Naive thymus-derived CD8-positive, alpha-beta T cell (primary cell): ENCODE results near the gene ERBB4. TPM values are rescaled to one million over a fixed set of nuclear protein-coding genes. Genes with fewer than 3 reads are reported as not detected.
"Not testable (repeated sequence)": the region's sequence is repeated elsewhere in the genome, so short reads cannot be mapped to it uniquely, and the experiment has no call there.

Source experiments
- ATAC-seq, 2 donors: fragments of 150-1000 bp; cut with Tn5 transposase in 1 of 2; sonication (Bioruptor Pico), chemical (Tn5 transposase) in 1 of 2; 1 replicate in 1 of 2; 2 replicates in 1 of 2; pipeline ENCODE4 v1.10.0; 2021; ENCODE audit warnings: mild to moderate bottlenecking in 2 of 2, moderate library complexity in 2 of 2
- POLR2A ChIA-PET: fragments of 350-600 bp; sonication (Branson Sonifier 250); formaldehyde crosslinking; loops from one replicate; lab custom pipeline; 2021; ENCODE audit warnings: antibody characterized with exemption; lab: Charles Lee
- DNase-seq, 10 donors: peaks; one replicate each; pipeline versions ENCODE4 v3.0.0 to v3.0.0-alpha.2; 2020 to 2022
- H3K27ac Mint-ChIP-seq, 10 donors: one replicate each; pipeline ENCODE4 v1.8.0; 2020 to 2022; ENCODE audit warnings: mild to moderate bottlenecking in 10 of 10, mixed read lengths in 10 of 10, moderate library complexity in 4 of 10, inconsistent platforms in 1 of 10
- H3K27me3 Mint-ChIP-seq, 5 donors: one replicate each; pipeline ENCODE4 v1.8.0; 2021 to 2022; ENCODE audit warnings: mixed read lengths in 5 of 5
- H3K36me3 Mint-ChIP-seq, 3 donors: one replicate each; pipeline ENCODE4 v1.8.0; 2020 to 2022; ENCODE audit warnings: mixed read lengths in 3 of 3, mild to moderate bottlenecking in 2 of 3, inconsistent platforms in 1 of 3
- H3K4me1 Mint-ChIP-seq, 4 donors: one replicate each; pipeline ENCODE4 v1.8.0; 2021 to 2022; ENCODE audit warnings: mixed read lengths in 4 of 4
- H3K4me3 Mint-ChIP-seq, 10 donors: one replicate each; pipeline ENCODE4 v1.8.0; 2020 to 2022; ENCODE audit warnings: mild to moderate bottlenecking in 10 of 10, mixed read lengths in 10 of 10, moderate library complexity in 6 of 10, inconsistent platforms in 1 of 10
- H3K9me3 Mint-ChIP-seq, 9 donors: one replicate each; pipeline ENCODE4 v1.8.0; 2020 to 2022; ENCODE audit warnings: mixed read lengths in 9 of 9, mild to moderate bottlenecking in 3 of 9, inconsistent platforms in 1 of 9, moderate library complexity in 1 of 9
- polyA plus RNA-seq, 3 donors: library from polyadenylated mRNA; unstranded; fragments of 300-500 nt; fragmentation: Illumina TruSeq; gene quantifications; one replicate each; pipeline ENCODE4 v1.2.3, GENCODE V29; 2021
- total RNA-seq, 8 experiments: library from RNA in 2 of 8; stranded (reverse) in 2 of 8; gene quantifications; one replicate each; pipeline ENCODE4 v1.2.3 and lab custom pipeline; 2021 to 2026

ERBB4 gene
- total and polyA plus RNA-seq, 5 experiments from 2014 or later = not detected

GRCh38 chr2:212517693-212518092 lies 20.9 kb downstream of the ERBB4 start:
- DNase-seq (no peak), ATAC-seq (no peak)
- H3K27me3 Mint-ChIP-seq = peaks cover 0 to 2% (median 0%) of the 10 kb centered on the region in 5 donors
- no peak overlapping the region for H3K4me3 Mint-ChIP-seq
- peaks cover 0 to 2% (median 0%) of the 10 kb centered on the region in 9 donors for H3K9me3 Mint-ChIP-seq
- POLR2A ChIA-PET = no interaction called here
- no peak overlapping the region for H3K27ac Mint-ChIP-seq
- H3K4me1 Mint-ChIP-seq = no peaks in the 10 kb centered on the region
- no peaks in the 10 kb centered on the region for H3K36me3 Mint-ChIP-seq

DNA sequence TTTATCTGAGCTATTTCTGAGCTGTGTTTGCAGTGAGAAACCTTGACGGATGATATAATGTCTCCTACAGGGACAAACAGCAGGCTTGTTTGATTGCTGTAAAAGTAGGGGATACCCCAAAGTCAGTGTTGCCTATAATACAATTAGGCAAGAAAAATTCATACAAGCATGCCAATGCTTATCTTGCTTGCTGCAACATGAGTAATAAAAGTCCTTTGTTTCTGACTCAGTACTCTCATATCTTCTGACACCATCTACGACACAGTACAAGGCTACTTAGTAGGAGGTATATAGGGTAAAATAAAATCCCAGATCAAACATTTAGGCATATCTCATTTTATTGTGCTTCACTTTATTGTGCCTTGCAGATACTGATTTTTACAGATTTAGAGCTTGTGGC lies 33.0 kb downstream of the ERBB4 start:
- Mint-ChIP-seq H3K4me3 (no peak overlapping the region), H3K36me3 (no peaks in the 10 kb centered on the region), H3K4me1 (no peaks in the 10 kb centered on the region), H3K27me3 (no peaks in the 10 kb centered on the region), H3K9me3 (peaks cover 0 to 7% (median 0%) of the 10 kb centered on the region in 9 donors), H3K27ac (no peak overlapping the region)
- POLR2A ChIA-PET = no interaction called here
- ATAC-seq = no peak
- no peak for DNase-seq

DNA sequence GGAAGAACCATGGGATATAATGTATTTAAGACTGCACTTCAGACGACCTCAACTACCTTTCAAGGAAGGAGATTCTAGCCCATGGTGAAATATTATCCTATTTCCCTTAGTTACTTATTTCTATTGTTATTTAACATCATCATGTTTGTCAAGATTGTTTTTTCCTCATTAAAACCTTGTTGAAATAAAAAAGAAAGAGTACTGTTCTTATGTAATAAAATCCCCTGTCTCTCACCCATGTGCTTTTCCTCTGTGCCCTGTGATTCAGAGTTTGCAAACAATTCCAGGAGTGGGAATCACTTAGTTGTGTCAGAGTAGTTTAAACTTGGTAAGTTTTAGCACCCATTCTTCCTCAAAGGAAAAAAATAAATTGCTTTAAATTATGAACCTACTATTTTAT lies 43.6 kb downstream of the ERBB4 start:
- no peak for ATAC-seq
- DNase-seq = no peak
- POLR2A ChIA-PET = no interaction called here

DNA sequence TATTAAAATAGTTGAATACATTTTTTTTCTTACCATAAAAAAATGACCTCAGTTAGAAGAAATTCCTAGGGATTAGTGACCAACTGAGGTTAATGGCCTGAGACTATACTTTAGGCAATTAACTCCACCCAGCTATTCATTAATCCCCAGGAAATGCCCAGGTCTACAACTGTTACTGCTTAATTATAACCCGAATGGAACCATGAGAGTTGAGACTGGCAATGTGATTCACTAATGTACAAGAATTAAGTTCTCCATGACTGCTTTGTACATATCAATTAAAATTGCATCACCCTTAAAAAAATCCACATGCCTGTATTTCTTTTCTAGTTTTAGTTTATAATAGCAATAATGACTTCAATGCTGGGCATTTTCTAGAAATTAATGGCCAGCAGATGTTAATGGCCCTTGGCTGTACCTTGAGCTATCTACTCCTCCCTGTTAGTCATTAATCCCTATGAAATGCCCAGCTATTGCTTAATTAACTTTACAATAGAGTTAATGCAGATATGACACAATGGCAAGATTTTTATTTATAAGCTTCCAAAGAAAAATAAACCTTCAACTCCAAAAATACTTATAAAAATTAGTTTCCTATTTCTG lies 44.1 kb downstream of the ERBB4 start:
- H3K27ac Mint-ChIP-seq = no peak overlapping the region
- H3K4me3 Mint-ChIP-seq = no peak overlapping the region
- no peaks in the 10 kb centered on the region for H3K27me3 Mint-ChIP-seq
- no peaks in the 10 kb centered on the region for H3K9me3 Mint-ChIP-seq
- H3K4me1 Mint-ChIP-seq = no peaks in the 10 kb centered on the region
- ATAC-seq = no peak
- no peaks in the 10 kb centered on the region for H3K36me3 Mint-ChIP-seq
- DNase-seq = no peak
- POLR2A ChIA-PET = no interaction called here

More for the DNA sequence above, 43.6 kb downstream of the ERBB4 start:
- Mint-ChIP-seq H3K9me3 (no peaks in the 10 kb centered on the region), H3K27ac (no peak overlapping the region), H3K27me3 (no peaks in the 10 kb centered on the region), H3K4me1 (no peaks in the 10 kb centered on the region), H3K36me3 (no peaks in the 10 kb centered on the region), H3K4me3 (no peak overlapping the region)

DNA sequence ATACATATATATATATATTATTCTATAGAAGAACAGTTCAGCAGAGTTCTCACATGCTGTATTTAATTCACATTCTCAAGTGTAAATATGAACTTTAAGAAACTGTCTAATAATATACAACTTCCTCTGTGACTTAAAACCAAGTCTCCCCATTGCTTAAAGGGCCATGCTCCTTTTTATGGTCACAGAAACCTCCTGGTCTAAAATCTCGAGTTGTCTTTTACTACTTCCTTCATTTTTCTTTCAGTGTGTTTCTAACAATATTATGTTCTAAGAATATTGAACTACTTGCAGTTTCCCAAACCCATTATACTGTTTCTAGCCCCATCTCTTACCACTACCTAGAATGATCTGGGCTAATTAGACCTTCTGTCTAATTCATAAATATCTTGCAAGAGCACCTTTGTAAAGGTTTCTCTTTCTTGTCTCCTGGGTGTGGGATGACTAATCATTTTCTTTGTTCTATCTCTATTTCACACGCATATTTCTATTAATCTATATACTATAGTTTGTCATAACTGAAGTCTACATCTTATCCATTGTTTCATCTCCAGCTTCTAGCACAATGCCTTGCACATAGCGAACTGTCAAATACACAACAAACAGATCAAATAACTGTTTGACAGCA lies 48.8 kb downstream of the ERBB4 start:
- H3K27me3 Mint-ChIP-seq = peaks cover 0 to under 1% (median 0%) of the 10 kb centered on the region in 5 donors
- POLR2A ChIA-PET = no interaction called here
- H3K36me3 Mint-ChIP-seq = no peaks in the 10 kb centered on the region
- ATAC-seq (no peak), DNase-seq (no peak)
- H3K4me3 Mint-ChIP-seq = no peak overlapping the region
- H3K4me1 Mint-ChIP-seq = no peaks in the 10 kb centered on the region
- peaks cover 0 to 4% (median 0%) of the 10 kb centered on the region in 9 donors for H3K9me3 Mint-ChIP-seq
- peak overlapping the region in 1 of 10 donors; percentile 4 for H3K27ac Mint-ChIP-seq

GRCh38 chr2:212488611-212489010 lies 50.0 kb downstream of the ERBB4 start:
- Mint-ChIP-seq H3K27ac (no peak overlapping the region), H3K36me3 (no peaks in the 10 kb centered on the region), H3K4me3 (no peak overlapping the region), H3K9me3 (peaks cover 0 to 4% (median 0%) of the 10 kb centered on the region in 9 donors), H3K27me3 (peaks cover 0 to 4% (median 0%) of the 10 kb centered on the region in 5 donors), H3K4me1 (no peaks in the 10 kb centered on the region)
- POLR2A ChIA-PET = no interaction called here
- no peak for ATAC-seq
- DNase-seq = no peak

GRCh38 chr2:212484563-212485080 lies 54.0 kb downstream of the ERBB4 start:
- no peaks in the 10 kb centered on the region for H3K4me1 Mint-ChIP-seq

DNA sequence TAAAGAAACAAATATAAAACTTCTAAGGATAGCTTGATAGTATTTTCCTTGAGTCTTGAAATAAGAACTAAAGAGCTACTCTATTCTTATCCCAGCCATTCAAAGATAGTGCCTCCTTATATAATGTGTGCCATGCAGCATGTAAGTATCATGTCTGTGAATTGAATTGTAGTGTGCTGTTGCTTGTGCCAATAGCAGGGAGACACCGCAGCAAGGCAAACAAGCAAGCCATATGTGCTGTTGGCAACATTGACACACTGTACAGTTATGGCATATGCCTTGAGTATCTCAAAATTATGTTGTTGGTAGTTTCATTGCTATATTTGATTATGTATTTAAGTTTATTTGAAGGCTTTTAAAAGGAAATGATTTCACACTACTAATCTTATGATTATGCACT lies 58.2 kb downstream of the ERBB4 start:
- Mint-ChIP-seq H3K4me1 (no peaks in the 10 kb centered on the region), H3K9me3 (peaks cover 0 to 12% (median 0%) of the 10 kb centered on the region in 9 donors), H3K36me3 (no peaks in the 10 kb centered on the region), H3K27me3 (peaks cover 0 to 4% (median 0%) of the 10 kb centered on the region in 5 donors), H3K27ac (no peak overlapping the region), H3K4me3 (no peak overlapping the region)
- DNase-seq (no peak), ATAC-seq (no peak)
- POLR2A ChIA-PET = no interaction called here

More at GRCh38 chr2:212484563-212485080, 54.0 kb downstream of the ERBB4 start:
- H3K36me3 Mint-ChIP-seq = no peaks in the 10 kb centered on the region
- peaks cover 0 to 4% (median 0%) of the 10 kb centered on the region in 9 donors for H3K9me3 Mint-ChIP-seq
- DNase-seq = no peak
- POLR2A ChIA-PET = no interaction called here
- no peak for ATAC-seq
- H3K27me3 Mint-ChIP-seq = peaks cover 0 to 4% (median 0%) of the 10 kb centered on the region in 5 donors
- H3K27ac Mint-ChIP-seq = no peak overlapping the region
- no peak overlapping the region for H3K4me3 Mint-ChIP-seq

DNA sequence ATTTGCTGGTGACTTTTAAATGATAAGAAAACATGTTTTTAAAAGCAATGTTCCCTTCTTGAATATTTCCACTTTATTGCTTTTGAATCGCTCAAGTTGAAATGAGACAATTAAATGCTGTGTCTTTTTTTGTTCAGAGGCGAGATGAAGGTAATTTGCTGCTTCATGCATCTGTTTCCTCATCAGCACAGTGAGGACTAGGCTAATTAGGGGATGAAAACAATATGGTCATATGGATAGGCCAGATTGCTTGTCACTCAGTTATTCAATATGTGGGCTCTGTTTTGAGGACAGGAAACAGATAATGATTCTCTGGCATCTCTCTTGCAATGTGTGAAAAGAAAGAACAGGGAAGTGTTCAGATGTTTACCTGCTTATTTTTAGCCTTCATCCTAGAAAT lies 61.0 kb downstream of the ERBB4 start:
- H3K27ac Mint-ChIP-seq = no peak overlapping the region
- DNase-seq (no peak), ATAC-seq (no peak)
- H3K27me3 Mint-ChIP-seq = peaks cover 0 to 4% (median 0%) of the 10 kb centered on the region in 5 donors
- POLR2A ChIA-PET = no interaction called here
- no peaks in the 10 kb centered on the region for H3K36me3 Mint-ChIP-seq
- H3K4me1 Mint-ChIP-seq = no peaks in the 10 kb centered on the region
- H3K9me3 Mint-ChIP-seq = peaks cover 0 to 21% (median 2%) of the 10 kb centered on the region in 9 donors
- H3K4me3 Mint-ChIP-seq = no peak overlapping the region

DNA sequence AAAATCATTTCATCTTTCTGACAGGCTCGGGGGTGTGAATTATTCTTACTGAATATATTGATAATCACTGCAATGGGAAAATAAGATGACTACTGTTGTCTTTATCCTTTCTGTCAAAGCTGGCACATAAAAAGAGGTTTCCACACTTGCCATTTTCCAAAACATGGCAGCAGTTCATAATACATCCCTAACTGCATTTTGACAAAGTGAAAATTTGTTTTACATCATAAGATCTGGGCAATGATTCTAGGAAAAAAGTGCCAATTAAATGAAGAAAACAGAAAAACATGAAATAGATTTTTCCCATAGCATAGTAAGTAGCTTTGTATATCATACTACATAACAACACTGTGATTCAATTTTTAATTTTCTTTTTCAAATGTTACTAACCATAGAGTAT lies 65.4 kb downstream of the ERBB4 start:
- ATAC-seq = no peak
- peaks cover 0 to 11% (median 2%) of the 10 kb centered on the region in 9 donors for H3K9me3 Mint-ChIP-seq
- no peaks in the 10 kb centered on the region for H3K36me3 Mint-ChIP-seq
- no peak for DNase-seq
- POLR2A ChIA-PET = no interaction called here
- H3K27me3 Mint-ChIP-seq = peaks cover 0 to 4% (median 0%) of the 10 kb centered on the region in 5 donors
- no peak overlapping the region for H3K27ac Mint-ChIP-seq
- no peak overlapping the region for H3K4me3 Mint-ChIP-seq
- no peaks in the 10 kb centered on the region for H3K4me1 Mint-ChIP-seq

DNA sequence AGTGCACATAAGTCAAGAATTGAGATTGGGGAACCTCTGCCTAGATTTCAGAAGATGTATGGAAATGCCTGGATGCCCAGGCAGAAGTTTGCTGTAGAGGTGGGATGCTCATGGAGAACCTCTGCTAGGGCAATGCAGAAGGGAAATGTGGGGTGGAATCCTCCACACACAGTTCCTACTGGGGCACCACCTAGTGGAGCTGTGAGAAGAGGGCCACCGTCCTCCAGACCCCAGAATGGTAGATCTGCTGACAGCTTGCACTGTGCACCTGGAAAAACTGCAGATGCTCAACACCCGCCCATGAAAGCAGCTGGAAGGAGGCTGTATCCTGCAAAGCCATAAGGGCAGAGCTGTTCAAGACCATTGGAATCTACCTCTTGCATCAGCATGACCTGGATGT lies 71.1 kb downstream of the ERBB4 start:
- H3K4me1 Mint-ChIP-seq, H3K27me3 Mint-ChIP-seq, DNase-seq, H3K36me3 Mint-ChIP-seq, POLR2A ChIA-PET, H3K9me3 Mint-ChIP-seq, H3K27ac Mint-ChIP-seq, ATAC-seq, H3K4me3 Mint-ChIP-seq: not testable (repeated sequence)

DNA sequence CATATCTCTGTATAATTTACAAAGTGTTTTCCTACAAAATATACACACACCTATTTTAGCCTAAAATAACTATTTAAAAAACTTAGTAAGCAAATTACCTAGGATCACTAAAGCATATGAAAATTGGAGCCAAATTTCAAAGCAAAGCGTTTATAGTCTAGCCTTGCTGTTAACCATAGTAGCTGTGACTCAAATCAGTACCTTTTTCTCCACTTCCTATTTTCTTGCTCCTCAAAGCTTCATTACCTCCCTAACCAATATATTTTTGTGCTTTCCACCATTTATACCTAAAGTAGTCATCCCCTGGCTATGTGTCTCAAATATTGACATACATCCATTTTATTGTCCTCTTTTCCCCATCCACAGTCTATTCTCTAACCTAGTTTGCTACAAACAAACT lies 73.1 kb downstream of the ERBB4 start:
- DNase-seq (no peak), ATAC-seq (no peak)
- Mint-ChIP-seq H3K27ac (no peak overlapping the region), H3K27me3 (no peaks in the 10 kb centered on the region), H3K4me3 (no peak overlapping the region), H3K9me3 (peaks cover 0 to 13% (median 7%) of the 10 kb centered on the region in 9 donors), H3K36me3 (no peaks in the 10 kb centered on the region), H3K4me1 (no peaks in the 10 kb centered on the region)
- POLR2A ChIA-PET = no interaction called here

- H3K27ac Mint-ChIP-seq, DNase-seq, POLR2A ChIA-PET, ATAC-seq, H3K4me3 Mint-ChIP-seq, H3K36me3 Mint-ChIP-seq, H3K4me1 Mint-ChIP-seq, H3K27me3 Mint-ChIP-seq: not testable (repeated sequence)
- H3K9me3 Mint-ChIP-seq = peaks cover 3 to 23% (median 10%) of the 10 kb centered on the region in 9 donors
Measured at GRCh38 chr2:212461708-212462107, 76.9 kb downstream of the ERBB4 start.
